HepG2 (cell line): ENCODE measurements around the gene MRPL14. TPM values are rescaled to one million over a fixed set of nuclear protein-coding genes. Genes with fewer than 3 reads are reported as not detected.

Experiments
- CENPBD1 ChIP-seq: sonication (generic); formaldehyde crosslinking; IDR thresholded peaks from 2 replicates; pipeline ENCODE4 v1.8.0; 2022; ENCODE audit warnings: missing genetic modification reagents, low read depth, mild to moderate bottlenecking, borderline replicate concordance
- HDAC2 ChIP-seq: sonication (generic); formaldehyde crosslinking; IDR thresholded peaks from 2 replicates; pipeline ENCODE4 v1.4.0; 2020; ENCODE audit warnings: missing genetic modification reagents
- HNRNPH1 ChIP-seq: fragments of 200-400 bp; formaldehyde crosslinking; optimal IDR thresholded peaks from 2 replicates; pipeline ENCODE3; 2017; ENCODE audit warnings: mild to moderate bottlenecking, low read depth, low read length
- KLF9 ChIP-seq: IDR thresholded peaks from 2 replicates; pipeline ENCODE4 v1.6.1; 2016; ENCODE audit warnings: low read depth
- MBD4 ChIP-seq: IDR thresholded peaks from 2 replicates; pipeline ENCODE4 v1.6.1; 2012; ENCODE audit warnings: low read length, inconsistent platforms, borderline replicate concordance
- PHF5A ChIP-seq: IDR thresholded peaks from one replicate; pipeline ENCODE4 v1.6.1; 2018; ENCODE audit warnings: low read depth, missing genetic modification reagents; ENCODE audit not compliant: unreplicated experiment
- TOE1 ChIP-seq: sonication (generic); formaldehyde crosslinking; IDR thresholded peaks from 2 replicates; pipeline ENCODE4 v1.4.0; 2020; ENCODE audit warnings: mild to moderate bottlenecking, missing genetic modification reagents
- ZNF317 ChIP-seq: sonication (generic); formaldehyde crosslinking; IDR thresholded peaks from 2 replicates; pipeline ENCODE4 v1.5.0; 2020; ENCODE audit warnings: mild to moderate bottlenecking, missing genetic modification reagents
- ZNF703 ChIP-seq: sonication (generic); formaldehyde crosslinking; IDR thresholded peaks from 2 replicates; pipeline ENCODE4 v1.5.1; 2020; ENCODE audit warnings: missing genetic modification reagents, mild to moderate bottlenecking, moderate library complexity, borderline replicate concordance
- ZNF766 ChIP-seq: sonication (generic); formaldehyde crosslinking; IDR thresholded peaks from 2 replicates; pipeline ENCODE4 v1.5.0; 2020; ENCODE audit warnings: missing genetic modification reagents, borderline replicate concordance
- ZNF773 ChIP-seq: sonication (generic); formaldehyde crosslinking; IDR thresholded peaks from 2 replicates; pipeline ENCODE4 v1.4.0; 2020; ENCODE audit warnings: missing genetic modification reagents, borderline replicate concordance
- ZSCAN9 ChIP-seq: IDR thresholded peaks from 2 replicates; pipeline ENCODE4 v1.6.1; 2016; ENCODE audit warnings: borderline replicate concordance
- polyA plus RNA-seq, 8 experiments: library from polyadenylated mRNA; depleted of rRNA in 3 of 8; stranded (reverse) in 7 of 8; unstranded in 1 of 8; fragments of >200 nt; fragmentation: Illumina TruSeq in 4 of 8; extraction: Trizol in 4 of 8; gene quantifications; 2 replicates each; pipeline versions ENCODE4 v1.2.1 to v1.2.3, GENCODE V29; 2011 to 2016; ENCODE audit warnings: low read depth in 4 of 8, missing spikeins in 1 of 8, mixed read lengths in 1 of 8; ENCODE audit not compliant: insufficient read depth in 1 of 8
- total RNA-seq, 5 experiments: library from RNA; depleted of rRNA; stranded (reverse); fragments of >200 nt; fragmentation: Illumina TruSeq; extraction: Trizol; gene quantifications; 2 replicates each; pipeline ENCODE4 v1.2.3, GENCODE V29; 2016; ENCODE audit warnings: low read depth in 1 of 5
- TF ChIP-seq, protein P1 (sequence below): sonication (generic); formaldehyde crosslinking; IDR thresholded peaks from 2 replicates; pipeline ENCODE4 v1.5.0; 2020; ENCODE audit warnings: mild to moderate bottlenecking, missing genetic modification reagents, borderline replicate concordance
- TF ChIP-seq, protein P2 (sequence below): sonication (generic); formaldehyde crosslinking; IDR thresholded peaks from 2 replicates; pipeline ENCODE4 v1.4.0; 2020; ENCODE audit warnings: mild to moderate bottlenecking, missing genetic modification reagents
- TF ChIP-seq, protein P3 (sequence below): sonication (generic); formaldehyde crosslinking; IDR thresholded peaks from 2 replicates; pipeline ENCODE4 v1.8.1; 2023; ENCODE audit warnings: mild to moderate bottlenecking, moderate library complexity, missing genetic modification reagents
- TF ChIP-seq, protein P4 (sequence below): sonication (generic); formaldehyde crosslinking; IDR thresholded peaks from 2 replicates; pipeline ENCODE4 v1.4.0; 2020; ENCODE audit warnings: mild to moderate bottlenecking, missing genetic modification reagents
- TF ChIP-seq, protein P5 (sequence below): sonication (generic); formaldehyde crosslinking; conservative IDR thresholded peaks from 2 replicates; pipeline ENCODE4 v1.5.0; 2020; ENCODE audit warnings: missing genetic modification reagents

Gene MRPL14
- total and polyA plus RNA-seq, 2 of the 13 experiments (the other 11 are each of a cell fraction or from before 2014, with no cell fraction given), result 157 to 178 TPM

DNA sequence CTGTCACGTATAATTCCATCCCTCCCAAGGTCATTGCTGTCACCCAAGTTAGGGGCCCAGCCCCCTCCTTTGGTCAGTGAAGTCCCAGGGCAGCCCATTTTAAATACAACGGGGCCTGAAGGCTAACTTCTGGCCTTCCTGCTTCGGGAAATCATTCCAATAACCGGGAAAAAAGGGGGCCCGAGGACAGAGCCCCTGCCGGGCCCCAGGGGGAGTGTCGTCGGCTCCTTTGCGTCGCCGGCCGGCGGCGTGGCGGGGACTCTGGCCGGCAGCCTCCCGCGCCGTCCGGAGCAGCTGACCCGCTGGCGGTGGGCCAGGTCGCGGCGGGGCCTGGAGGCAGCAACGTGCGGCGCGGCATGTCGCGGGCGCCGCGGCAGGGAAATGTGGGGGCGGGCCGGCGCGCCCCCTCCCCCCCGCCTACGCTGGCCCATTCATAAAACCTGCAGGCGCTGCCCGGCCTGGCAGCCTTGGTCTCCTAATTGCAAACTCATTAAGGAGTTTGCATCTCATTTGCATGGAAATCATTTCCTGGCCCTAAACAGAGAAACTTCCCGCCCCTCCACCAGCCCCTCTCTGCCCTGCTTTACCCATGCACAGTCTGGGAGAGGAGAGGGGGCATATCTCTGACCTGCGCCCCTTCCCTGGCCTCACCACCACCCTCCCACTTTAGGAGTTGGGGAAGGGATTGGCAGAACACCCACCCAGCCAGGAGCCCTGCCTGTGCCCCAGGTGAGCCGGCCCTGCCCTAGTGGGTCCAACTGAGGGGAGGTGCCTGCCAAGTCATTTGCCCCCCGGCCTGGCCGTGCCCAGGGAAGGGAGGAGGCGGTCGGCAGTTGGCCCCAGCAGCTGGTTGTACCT is 50.7 kb downstream of the MRPL14 start (continued):
- TF ChIP-seq, protein P1, sequence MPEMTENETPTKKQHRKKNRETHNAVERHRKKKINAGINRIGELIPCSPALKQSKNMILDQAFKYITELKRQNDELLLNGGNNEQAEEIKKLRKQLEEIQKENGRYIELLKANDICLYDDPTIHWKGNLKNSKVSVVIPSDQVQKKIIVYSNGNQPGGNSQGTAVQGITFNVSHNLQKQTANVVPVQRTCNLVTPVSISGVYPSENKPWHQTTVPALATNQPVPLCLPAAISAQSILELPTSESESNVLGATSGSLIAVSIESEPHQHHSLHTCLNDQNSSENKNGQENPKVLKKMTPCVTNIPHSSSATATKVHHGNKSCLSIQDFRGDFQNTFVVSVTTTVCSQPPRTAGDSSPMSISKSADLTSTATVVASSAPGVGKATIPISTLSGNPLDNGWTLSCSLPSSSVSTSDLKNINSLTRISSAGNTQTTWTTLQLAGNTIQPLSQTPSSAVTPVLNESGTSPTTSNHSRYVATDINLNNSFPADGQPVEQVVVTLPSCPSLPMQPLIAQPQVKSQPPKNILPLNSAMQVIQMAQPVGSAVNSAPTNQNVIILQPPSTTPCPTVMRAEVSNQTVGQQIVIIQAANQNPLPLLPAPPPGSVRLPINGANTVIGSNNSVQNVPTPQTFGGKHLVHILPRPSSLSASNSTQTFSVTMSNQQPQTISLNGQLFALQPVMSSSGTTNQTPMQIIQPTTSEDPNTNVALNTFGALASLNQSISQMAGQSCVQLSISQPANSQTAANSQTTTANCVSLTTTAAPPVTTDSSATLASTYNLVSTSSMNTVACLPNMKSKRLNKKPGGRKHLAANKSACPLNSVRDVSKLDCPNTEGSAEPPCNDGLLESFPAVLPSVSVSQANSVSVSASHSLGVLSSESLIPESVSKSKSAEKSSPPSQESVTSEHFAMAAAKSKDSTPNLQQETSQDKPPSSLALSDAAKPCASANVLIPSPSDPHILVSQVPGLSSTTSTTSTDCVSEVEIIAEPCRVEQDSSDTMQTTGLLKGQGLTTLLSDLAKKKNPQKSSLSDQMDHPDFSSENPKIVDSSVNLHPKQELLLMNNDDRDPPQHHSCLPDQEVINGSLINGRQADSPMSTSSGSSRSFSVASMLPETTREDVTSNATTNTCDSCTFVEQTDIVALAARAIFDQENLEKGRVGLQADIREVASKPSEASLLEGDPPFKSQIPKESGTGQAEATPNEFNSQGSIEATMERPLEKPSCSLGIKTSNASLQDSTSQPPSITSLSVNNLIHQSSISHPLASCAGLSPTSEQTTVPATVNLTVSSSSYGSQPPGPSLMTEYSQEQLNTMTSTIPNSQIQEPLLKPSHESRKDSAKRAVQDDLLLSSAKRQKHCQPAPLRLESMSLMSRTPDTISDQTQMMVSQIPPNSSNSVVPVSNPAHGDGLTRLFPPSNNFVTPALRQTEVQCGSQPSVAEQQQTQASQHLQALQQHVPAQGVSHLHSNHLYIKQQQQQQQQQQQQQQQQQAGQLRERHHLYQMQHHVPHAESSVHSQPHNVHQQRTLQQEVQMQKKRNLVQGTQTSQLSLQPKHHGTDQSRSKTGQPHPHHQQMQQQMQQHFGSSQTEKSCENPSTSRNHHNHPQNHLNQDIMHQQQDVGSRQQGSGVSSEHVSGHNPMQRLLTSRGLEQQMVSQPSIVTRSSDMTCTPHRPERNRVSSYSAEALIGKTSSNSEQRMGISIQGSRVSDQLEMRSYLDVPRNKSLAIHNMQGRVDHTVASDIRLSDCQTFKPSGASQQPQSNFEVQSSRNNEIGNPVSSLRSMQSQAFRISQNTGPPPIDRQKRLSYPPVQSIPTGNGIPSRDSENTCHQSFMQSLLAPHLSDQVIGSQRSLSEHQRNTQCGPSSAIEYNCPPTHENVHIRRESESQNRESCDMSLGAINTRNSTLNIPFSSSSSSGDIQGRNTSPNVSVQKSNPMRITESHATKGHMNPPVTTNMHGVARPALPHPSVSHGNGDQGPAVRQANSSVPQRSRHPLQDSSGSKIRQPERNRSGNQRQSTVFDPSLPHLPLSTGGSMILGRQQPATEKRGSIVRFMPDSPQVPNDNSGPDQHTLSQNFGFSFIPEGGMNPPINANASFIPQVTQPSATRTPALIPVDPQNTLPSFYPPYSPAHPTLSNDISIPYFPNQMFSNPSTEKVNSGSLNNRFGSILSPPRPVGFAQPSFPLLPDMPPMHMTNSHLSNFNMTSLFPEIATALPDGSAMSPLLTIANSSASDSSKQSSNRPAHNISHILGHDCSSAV (CRISPR knock-in tag), result no peak
- TF ChIP-seq, protein P2, sequence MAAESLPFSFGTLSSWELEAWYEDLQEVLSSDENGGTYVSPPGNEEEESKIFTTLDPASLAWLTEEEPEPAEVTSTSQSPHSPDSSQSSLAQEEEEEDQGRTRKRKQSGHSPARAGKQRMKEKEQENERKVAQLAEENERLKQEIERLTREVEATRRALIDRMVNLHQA (CRISPR knock-in tag), result no peak
- peak; percentile 77; the same call in 1 of the 2 replicates for TF ChIP-seq ZNF766
- no peak for TF ChIP-seq ZNF703 (CRISPR knock-in tag)
- no peak for TF ChIP-seq ZNF773
- TF ChIP-seq, protein P3, sequence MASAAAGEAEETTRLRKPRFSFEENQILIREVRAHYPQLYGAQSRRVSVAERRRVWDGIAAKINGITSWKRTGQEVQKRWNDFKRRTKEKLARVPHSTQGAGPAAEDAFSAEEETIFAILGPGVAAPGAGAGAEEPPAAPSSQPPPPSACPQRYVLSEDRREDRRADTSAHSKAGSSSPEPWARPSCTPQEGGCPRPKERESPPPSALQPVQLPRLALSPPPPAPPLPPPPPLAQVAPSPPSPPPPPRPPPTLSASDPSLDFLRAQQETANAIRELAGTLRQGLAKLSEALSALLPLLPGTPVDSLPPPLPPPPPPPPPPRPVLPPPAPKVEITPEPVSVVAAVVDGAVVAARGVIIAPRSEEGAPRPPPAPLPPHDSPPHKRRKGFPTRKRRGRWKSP (CRISPR knock-in tag), result no peak; the same call in 1 of the 2 replicates
- no peak for TF ChIP-seq MBD4
- TF ChIP-seq, protein P4, sequence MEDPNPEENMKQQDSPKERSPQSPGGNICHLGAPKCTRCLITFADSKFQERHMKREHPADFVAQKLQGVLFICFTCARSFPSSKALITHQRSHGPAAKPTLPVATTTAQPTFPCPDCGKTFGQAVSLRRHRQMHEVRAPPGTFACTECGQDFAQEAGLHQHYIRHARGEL (CRISPR knock-in tag), result no peak
- no peak for TF ChIP-seq HNRNPH1
- TF ChIP-seq ZNF317 (CRISPR knock-in tag), result no peak
- TF ChIP-seq, protein P5, sequence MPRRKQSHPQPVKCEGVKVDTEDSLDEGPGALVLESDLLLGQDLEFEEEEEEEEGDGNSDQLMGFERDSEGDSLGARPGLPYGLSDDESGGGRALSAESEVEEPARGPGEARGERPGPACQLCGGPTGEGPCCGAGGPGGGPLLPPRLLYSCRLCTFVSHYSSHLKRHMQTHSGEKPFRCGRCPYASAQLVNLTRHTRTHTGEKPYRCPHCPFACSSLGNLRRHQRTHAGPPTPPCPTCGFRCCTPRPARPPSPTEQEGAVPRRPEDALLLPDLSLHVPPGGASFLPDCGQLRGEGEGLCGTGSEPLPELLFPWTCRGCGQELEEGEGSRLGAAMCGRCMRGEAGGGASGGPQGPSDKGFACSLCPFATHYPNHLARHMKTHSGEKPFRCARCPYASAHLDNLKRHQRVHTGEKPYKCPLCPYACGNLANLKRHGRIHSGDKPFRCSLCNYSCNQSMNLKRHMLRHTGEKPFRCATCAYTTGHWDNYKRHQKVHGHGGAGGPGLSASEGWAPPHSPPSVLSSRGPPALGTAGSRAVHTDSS (CRISPR knock-in tag), result no peak
- TF ChIP-seq HDAC2 (CRISPR knock-in tag), result no peak; the same call in 1 of the 2 replicates
- peak; percentile 48 for TF ChIP-seq PHF5A
- TF ChIP-seq CENPBD1 (CRISPR knock-in tag), result no peak
- TF ChIP-seq ZSCAN9 (CRISPR knock-in tag), result peak; percentile 35; the same call in 1 of the 2 replicates
- TF ChIP-seq TOE1 (CRISPR knock-in tag), result no peak
- TF ChIP-seq KLF9 (CRISPR knock-in tag), result 0 out of 2 replicates have a peak, but pooled peaks have one; percentile 12
